Measurements from ENCODE around the gene TMEM135. TPM values are rescaled to one million over a fixed set of nuclear protein-coding genes. Genes with fewer than 3 reads are reported as not detected.
"Not testable (repeated sequence)": the region's sequence is repeated elsewhere in the genome, so short reads cannot be mapped to it uniquely, and the experiment has no call there.

TMEM135 gene
- total RNA-seq, 1 donor from 2014 or later = 46.4 TPM

DNA sequence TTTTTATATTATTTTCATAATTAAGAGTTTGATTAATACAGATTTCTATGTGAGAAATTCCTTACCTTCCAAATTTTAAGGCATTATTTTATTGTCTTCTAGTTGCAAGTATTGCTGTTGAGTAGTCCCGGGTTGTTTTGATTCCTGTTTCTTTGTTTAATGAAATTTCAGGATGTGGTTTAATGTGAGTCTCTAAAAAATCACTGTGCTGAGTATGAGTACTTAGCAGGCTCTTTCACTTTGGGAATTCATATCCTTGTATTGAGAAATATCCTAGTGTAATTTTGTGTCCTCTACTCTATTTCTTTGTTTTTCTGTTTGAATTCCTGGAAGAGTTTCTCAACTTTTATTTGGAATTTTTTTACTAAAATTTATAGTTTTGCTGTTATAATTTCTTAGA, 113.2 kb downstream of the TMEM135 start:
- no peak overlapping the region for H3K4me3 ChIP-seq
- H3K9ac ChIP-seq = no peak overlapping the region
- no peak overlapping the region for H2AFZ ChIP-seq (replicated peaks)
- peaks cover 2% of the 10 kb centered on the region for H3K27me3 Mint-ChIP-seq (ENCODE audit: insufficient read depth, low read depth)
- H3K9me3 Mint-ChIP-seq = peaks cover 18% of the 10 kb centered on the region
- no peak overlapping the region for H3K4me3 Mint-ChIP-seq
- peaks cover 12% of the 10 kb centered on the region for H3K79me2 ChIP-seq (ENCODE audit: low read depth)
- H3F3A ChIP-seq (ENCODE audit: low read depth) = peaks cover 6% of the 10 kb centered on the region
- no peak overlapping the region for H3K4me2 ChIP-seq
- DNase-seq (ENCODE audit: low spot score) = no peak
- no peaks in the 10 kb centered on the region for H3K27me3 ChIP-seq
- no peak overlapping the region for H3K27ac ChIP-seq
- H3K4me1 Mint-ChIP-seq = peaks cover 22% of the 10 kb centered on the region
- peaks cover 36% of the 10 kb centered on the region for H3K4me1 ChIP-seq
- no peak overlapping the region for H3K27ac Mint-ChIP-seq
- no peaks in the 10 kb centered on the region for H3K9me3 ChIP-seq (ENCODE audit: low read depth)
- no peaks in the 10 kb centered on the region for H3K36me3 ChIP-seq
- TF ChIP-seq, protein P1, sequence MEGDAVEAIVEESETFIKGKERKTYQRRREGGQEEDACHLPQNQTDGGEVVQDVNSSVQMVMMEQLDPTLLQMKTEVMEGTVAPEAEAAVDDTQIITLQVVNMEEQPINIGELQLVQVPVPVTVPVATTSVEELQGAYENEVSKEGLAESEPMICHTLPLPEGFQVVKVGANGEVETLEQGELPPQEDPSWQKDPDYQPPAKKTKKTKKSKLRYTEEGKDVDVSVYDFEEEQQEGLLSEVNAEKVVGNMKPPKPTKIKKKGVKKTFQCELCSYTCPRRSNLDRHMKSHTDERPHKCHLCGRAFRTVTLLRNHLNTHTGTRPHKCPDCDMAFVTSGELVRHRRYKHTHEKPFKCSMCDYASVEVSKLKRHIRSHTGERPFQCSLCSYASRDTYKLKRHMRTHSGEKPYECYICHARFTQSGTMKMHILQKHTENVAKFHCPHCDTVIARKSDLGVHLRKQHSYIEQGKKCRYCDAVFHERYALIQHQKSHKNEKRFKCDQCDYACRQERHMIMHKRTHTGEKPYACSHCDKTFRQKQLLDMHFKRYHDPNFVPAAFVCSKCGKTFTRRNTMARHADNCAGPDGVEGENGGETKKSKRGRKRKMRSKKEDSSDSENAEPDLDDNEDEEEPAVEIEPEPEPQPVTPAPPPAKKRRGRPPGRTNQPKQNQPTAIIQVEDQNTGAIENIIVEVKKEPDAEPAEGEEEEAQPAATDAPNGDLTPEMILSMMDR (IDR thresholded peaks at IDR 0.05) = no peak
- TF ChIP-seq EZH2phosphoT487 (IDR thresholded peaks at IDR 0.05) (no peak), EZH2 (IDR thresholded peaks at IDR 0.05) (no peak)
- H3K36me3 Mint-ChIP-seq = peaks cover 13% of the 10 kb centered on the region
- H4K20me1 ChIP-seq (ENCODE audit: low read depth) = no peaks in the 10 kb centered on the region

DNA sequence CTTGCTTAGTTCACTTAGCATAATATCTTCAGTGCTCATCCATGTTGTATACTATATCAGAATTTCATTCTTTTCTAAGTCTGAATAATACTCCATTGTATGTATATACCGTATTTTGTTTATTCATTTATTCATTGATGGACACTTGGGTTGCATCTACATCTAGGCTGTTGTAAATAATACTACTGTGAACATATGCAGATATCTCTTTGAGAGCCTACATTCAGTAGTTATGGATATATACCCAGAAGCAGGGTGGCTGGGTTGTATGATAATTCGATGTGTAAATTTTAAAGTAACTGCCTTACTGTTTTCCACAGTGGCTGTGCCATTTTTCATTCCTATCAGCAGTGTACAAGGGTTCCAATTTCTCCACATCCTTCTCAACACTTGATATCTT, 116.5 kb downstream of the TMEM135 start:
- peaks cover 17% of the 10 kb centered on the region for H3K4me1 ChIP-seq
- no peak overlapping the region for H3K4me3 ChIP-seq
- Mint-ChIP-seq H3K4me3 (no peak overlapping the region), H3K36me3 (peaks cover 12% of the 10 kb centered on the region), H3K27me3 (ENCODE audit: insufficient read depth, low read depth) (no peaks in the 10 kb centered on the region), H3K27ac (no peak overlapping the region), H3K9me3 (peaks cover 21% of the 10 kb centered on the region), H3K4me1 (peaks cover 4% of the 10 kb centered on the region)
- H3K27ac ChIP-seq = no peak overlapping the region
- peaks cover 11% of the 10 kb centered on the region for H3K79me2 ChIP-seq (ENCODE audit: low read depth)
- no peak overlapping the region for H3K9ac ChIP-seq
- no peak for DNase-seq (ENCODE audit: low spot score)
- no peaks in the 10 kb centered on the region for H3K36me3 ChIP-seq
- no peak overlapping the region for H2AFZ ChIP-seq (replicated peaks)
- no peak overlapping the region for H3K4me2 ChIP-seq
- no peaks in the 10 kb centered on the region for H3K9me3 ChIP-seq (ENCODE audit: low read depth)
- TF ChIP-seq EZH2 (IDR thresholded peaks at IDR 0.05) (no peak), EZH2phosphoT487 (IDR thresholded peaks at IDR 0.05) (no peak)
- TF ChIP-seq, protein P1 (IDR thresholded peaks at IDR 0.05) = no peak
- H4K20me1 ChIP-seq (ENCODE audit: low read depth) = no peaks in the 10 kb centered on the region
- H3F3A ChIP-seq (ENCODE audit: low read depth) = peaks cover under 1% of the 10 kb centered on the region
- no peaks in the 10 kb centered on the region for H3K27me3 ChIP-seq

DNA sequence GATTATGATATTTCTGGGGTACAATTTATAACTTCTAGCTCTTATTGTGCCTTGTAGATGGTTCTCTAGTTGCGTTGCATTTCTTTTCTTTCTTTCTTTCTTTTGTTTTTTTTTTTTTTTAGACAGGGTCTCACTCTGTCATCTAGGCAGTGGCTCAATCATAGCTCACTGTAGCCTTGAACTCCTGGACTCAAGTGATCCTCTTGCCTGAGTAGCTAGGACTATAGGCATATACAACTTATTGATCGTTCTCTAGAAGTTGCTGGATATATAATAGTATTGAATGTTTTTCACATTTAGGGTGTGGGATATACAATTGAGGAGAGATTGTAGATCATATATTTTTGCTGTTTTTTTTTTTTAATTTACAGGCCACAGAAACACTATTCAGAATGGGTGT, 119.2 kb downstream of the TMEM135 start:
- no peaks in the 10 kb centered on the region for H4K20me1 ChIP-seq (ENCODE audit: low read depth)
- no peak for DNase-seq (ENCODE audit: low spot score)
- no peaks in the 10 kb centered on the region for H3K79me2 ChIP-seq (ENCODE audit: low read depth)
- no peaks in the 10 kb centered on the region for H3F3A ChIP-seq (ENCODE audit: low read depth)
- H3K9me3 ChIP-seq (ENCODE audit: low read depth) = no peaks in the 10 kb centered on the region
- TF ChIP-seq EZH2phosphoT487 (IDR thresholded peaks at IDR 0.05) (no peak), EZH2 (IDR thresholded peaks at IDR 0.05) (no peak)
- TF ChIP-seq, protein P1 (IDR thresholded peaks at IDR 0.05) = no peak
- no peaks in the 10 kb centered on the region for H3K27me3 Mint-ChIP-seq (ENCODE audit: insufficient read depth, low read depth)
- no peak overlapping the region for H3K27ac ChIP-seq
- H3K4me3 Mint-ChIP-seq = no peak overlapping the region
- no peaks in the 10 kb centered on the region for H3K4me1 Mint-ChIP-seq
- no peak overlapping the region for H3K9ac ChIP-seq
- peaks cover 10% of the 10 kb centered on the region for H3K36me3 Mint-ChIP-seq
- H3K4me3 ChIP-seq = no peak overlapping the region
- no peak overlapping the region for H3K27ac Mint-ChIP-seq
- H3K4me2 ChIP-seq = no peak overlapping the region
- H3K27me3 ChIP-seq = no peaks in the 10 kb centered on the region
- H3K36me3 ChIP-seq = no peaks in the 10 kb centered on the region
- peaks cover 17% of the 10 kb centered on the region for H3K9me3 Mint-ChIP-seq
- no peak overlapping the region for H2AFZ ChIP-seq (replicated peaks)
- H3K4me1 ChIP-seq = peaks cover 1% of the 10 kb centered on the region

DNA sequence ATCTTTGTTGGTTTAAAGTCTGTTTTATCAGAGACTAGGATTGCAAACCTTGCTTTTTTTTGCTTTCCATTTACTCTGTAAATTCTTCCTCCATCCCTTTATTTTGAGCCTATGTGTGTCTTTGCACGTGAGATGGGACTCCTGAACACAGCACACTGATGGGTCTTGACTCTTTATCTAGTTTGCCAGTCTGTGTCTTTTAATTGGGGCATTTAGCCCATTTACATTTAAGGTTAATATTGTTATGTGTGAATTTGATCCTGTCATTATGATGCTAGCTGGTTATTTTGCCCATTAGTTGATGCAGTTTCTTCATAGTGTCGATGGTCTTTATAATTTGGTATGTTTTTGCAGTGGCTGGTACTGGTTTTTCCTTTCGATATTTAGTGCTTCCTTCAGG, 131.3 kb downstream of the TMEM135 start:
- not testable (repeated sequence) for H3K27me3 Mint-ChIP-seq (ENCODE audit: insufficient read depth, low read depth); H3F3A ChIP-seq (ENCODE audit: low read depth); H3K9ac ChIP-seq; H3K27ac Mint-ChIP-seq; H3K36me3 ChIP-seq; H3K27ac ChIP-seq; H2AFZ ChIP-seq (replicated peaks); H3K4me1 ChIP-seq; H3K4me3 Mint-ChIP-seq; H3K4me1 Mint-ChIP-seq; DNase-seq (ENCODE audit: low spot score); H3K27me3 ChIP-seq; H4K20me1 ChIP-seq (ENCODE audit: low read depth); H3K4me2 ChIP-seq; H3K9me3 ChIP-seq (ENCODE audit: low read depth); H3K4me3 ChIP-seq
- Mint-ChIP-seq H3K9me3 (peaks cover 46% of the 10 kb centered on the region), H3K36me3 (peaks cover 14% of the 10 kb centered on the region)
- peaks cover 12% of the 10 kb centered on the region for H3K79me2 ChIP-seq (ENCODE audit: low read depth)

All from neural progenitor cell (in vitro differentiated cells).